Stimulated activated CD4-positive, alpha-beta T cell treated with anti-CD3 and anti-CD28 coated beads, Interleukin-15, amount 100 ng/mL, for 48 hours (primary cell): ENCODE measurements around the gene BAZ2B.
"Not testable (repeated sequence)": the region's sequence is repeated elsewhere in the genome, so short reads cannot be mapped to it uniquely, and the experiment has no call there.

Source experiments
- DNase-seq, 2 donors: peaks; one replicate each; pipeline ENCODE4 v3.0.0-alpha.2; 2020; ENCODE audit warnings: low read depth in 2 of 2

Gene BAZ2B

GRCh38 chr2:159616286-159616701 lies at the start of gene BAZ2B:
BAZ2B (minus strand) TSS chr2:159616548; CDS start chr2:159478719, 137,829 bp downstream.
- no peak for DNase-seq

GRCh38 chr2:159661286-159661685 lies 44.9 kb upstream of the BAZ2B start:
- DNase-seq = no peak

GRCh38 chr2:159658881-159659873 lies 42.8 kb upstream of the BAZ2B start:
- no peak for DNase-seq

GRCh38 chr2:159653962-159654361 lies 37.6 kb upstream of the BAZ2B start:
- DNase-seq = no peak

GRCh38 chr2:159651884-159652283 lies 35.5 kb upstream of the BAZ2B start:
- DNase-seq = no peak

- no peak for DNase-seq
Measured at GRCh38 chr2:159650574-159650973, 34.2 kb upstream of the BAZ2B start.

- DNase-seq = no peak
Measured at GRCh38 chr2:159648643-159649042, 32.3 kb upstream of the BAZ2B start.

GRCh38 chr2:159647667-159648066 lies 31.3 kb upstream of the BAZ2B start:
- no peak for DNase-seq

GRCh38 chr2:159640176-159640575 lies 23.8 kb upstream of the BAZ2B start:
- DNase-seq = no peak

GRCh38 chr2:159639712-159640111 lies 23.4 kb upstream of the BAZ2B start:
- no peak for DNase-seq

GRCh38 chr2:159639071-159639470 lies 22.7 kb upstream of the BAZ2B start:
- DNase-seq = no peak

GRCh38 chr2:159637988-159638501 lies 21.7 kb upstream of the BAZ2B start:
- no peak for DNase-seq

GRCh38 chr2:159637240-159637639 lies 20.9 kb upstream of the BAZ2B start:
- DNase-seq = no peak

- DNase-seq = no peak
Measured at GRCh38 chr2:159635006-159635789, 18.9 kb upstream of the BAZ2B start.

- DNase-seq = no peak
Measured at GRCh38 chr2:159633219-159633618, 16.9 kb upstream of the BAZ2B start.

GRCh38 chr2:159625628-159626027 lies 9.3 kb upstream of the BAZ2B start:
- DNase-seq = not testable (repeated sequence)

GRCh38 chr2:159623436-159623835 lies 7.1 kb upstream of the BAZ2B start:
- DNase-seq = no peak

GRCh38 chr2:159622966-159623365 lies 6.6 kb upstream of the BAZ2B start:
- DNase-seq = no peak

- no peak for DNase-seq
Measured at GRCh38 chr2:159620796-159621195, 4.4 kb upstream of the BAZ2B start.

- no peak for DNase-seq
Measured at GRCh38 chr2:159617646-159618045, 1.3 kb upstream of the BAZ2B start.

- no peak for DNase-seq
Measured at GRCh38 chr2:159617100-159617499, 752 bp upstream of the BAZ2B start.
